NCI-H524 (cell line): ENCODE measurements around the gene SELENOI.
"Not testable (repeated sequence)": the region's sequence is repeated elsewhere in the genome, so short reads cannot be mapped to it uniquely, and the experiment has no call there.

Experiments used
- DNase-seq, 2 experiments: peaks; one replicate each; lab custom pipeline; 2025; lab: John Stamatoyannopoulos, UW

The SELENOI gene

GRCh38 chr2:26359886-26360473 lies 14.0 kb downstream of the SELENOI start:
- DNase-seq, result no peak

GRCh38 chr2:26363323-26363722 lies 17.4 kb downstream of the SELENOI start:
- DNase-seq, result no peak

- no peak for DNase-seq
These were observed 18.0 kb downstream of the SELENOI start for GRCh38 chr2:26363958-26364357.

DNA sequence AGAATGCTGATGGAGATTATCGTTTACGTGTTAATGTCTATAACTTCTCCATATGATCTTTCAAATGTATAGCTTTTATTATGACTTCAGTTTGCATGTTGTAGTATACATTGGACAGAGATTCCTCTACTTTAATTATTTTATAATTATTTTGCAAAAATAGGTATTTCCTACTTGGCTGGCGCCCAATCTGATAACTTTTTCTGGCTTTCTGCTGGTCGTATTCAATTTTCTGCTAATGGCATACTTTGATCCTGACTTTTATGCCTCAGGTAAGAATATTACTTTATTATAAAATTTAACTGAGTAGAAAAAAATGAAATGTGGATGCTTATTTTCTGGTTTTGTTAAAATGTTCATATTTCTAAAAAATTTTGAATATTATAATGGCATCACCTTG lies 18.7 kb downstream of the SELENOI start:
- no peak for DNase-seq

DNA sequence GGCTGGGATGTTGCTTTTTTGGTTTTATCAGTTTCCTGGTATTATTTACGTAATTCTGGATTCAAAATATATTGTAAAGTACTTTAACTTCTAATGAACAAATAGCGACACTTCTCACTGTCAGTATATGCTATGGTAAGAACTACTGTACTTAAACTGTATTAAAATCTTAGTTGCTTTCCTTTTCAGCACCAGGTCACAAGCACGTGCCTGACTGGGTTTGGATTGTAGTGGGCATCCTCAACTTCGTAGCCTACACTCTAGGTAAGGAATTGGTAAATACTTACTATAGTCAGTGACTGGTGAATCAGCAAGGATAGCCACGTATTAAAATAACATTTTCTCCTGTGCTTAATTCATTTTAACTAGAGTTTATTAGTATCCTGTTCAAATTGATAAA lies 21.0 kb downstream of the SELENOI start:
- DNase-seq, result no peak

GRCh38 chr2:26369664-26370063 lies 23.7 kb downstream of the SELENOI start:
- not testable (repeated sequence) for DNase-seq

DNA sequence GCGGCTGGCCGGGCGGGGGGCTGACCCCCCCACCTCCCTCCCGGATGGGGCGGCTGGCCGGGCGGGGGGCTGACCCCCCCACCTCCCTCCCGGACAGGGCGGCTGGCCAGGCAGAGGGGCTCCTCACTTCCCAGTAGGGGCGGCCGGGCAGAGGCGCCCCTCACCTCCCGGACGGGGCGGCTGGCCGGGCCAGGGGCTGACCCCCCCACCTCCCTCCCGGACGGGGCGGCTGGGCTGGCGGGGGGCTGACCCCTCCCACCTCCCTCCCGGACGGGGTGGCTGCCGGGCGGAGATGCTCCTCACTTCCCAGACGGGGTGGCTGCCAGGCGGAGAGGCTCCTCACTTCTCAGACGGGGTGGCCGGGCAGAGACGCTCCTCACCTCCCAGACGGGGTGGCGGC lies 25.0 kb downstream of the SELENOI start:
- DNase-seq, result not testable (repeated sequence)

- no peak for DNase-seq
These were observed 30.9 kb downstream of the SELENOI start for GRCh38 chr2:26376799-26377198.

DNA sequence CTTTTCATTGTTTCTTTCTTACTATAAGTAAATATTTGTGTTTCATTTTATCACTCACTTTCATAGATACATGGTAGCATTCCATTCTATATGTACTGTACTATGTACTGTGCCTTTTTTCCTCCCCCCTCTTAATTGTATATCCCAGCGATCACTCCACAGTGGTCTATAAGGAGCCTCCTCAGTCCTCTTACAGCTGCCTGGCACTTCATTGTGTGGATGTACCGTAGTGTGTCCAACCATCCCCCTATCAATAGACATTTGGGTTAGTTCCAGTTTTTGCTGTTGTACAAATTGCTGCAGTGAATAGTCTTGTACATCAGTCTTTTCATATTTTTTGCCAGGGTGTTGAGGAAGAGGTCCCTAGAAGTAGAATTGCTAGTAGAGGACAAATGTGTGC lies 34.3 kb downstream of the SELENOI start:
- no peak for DNase-seq

DNA sequence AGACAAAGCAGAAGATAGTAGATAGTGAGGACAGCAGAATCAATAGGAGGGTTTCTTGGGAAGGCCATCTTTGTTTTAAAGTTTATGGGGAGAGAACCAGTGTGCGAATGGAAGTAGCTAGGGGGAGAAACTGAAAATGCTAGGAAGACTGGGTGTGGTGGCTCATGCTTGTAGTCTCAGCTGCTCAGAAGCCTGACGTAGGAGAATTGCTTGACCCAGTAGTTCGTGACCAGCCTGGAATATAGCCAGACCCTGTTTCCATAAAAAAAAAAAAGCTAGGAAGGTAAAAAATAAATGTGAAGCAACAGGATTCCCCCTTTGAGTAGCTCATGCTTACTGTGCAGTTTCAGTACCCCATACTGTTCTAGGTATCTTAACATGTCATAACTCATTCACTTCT lies 36.6 kb downstream of the SELENOI start:
- no peak for DNase-seq

DNA sequence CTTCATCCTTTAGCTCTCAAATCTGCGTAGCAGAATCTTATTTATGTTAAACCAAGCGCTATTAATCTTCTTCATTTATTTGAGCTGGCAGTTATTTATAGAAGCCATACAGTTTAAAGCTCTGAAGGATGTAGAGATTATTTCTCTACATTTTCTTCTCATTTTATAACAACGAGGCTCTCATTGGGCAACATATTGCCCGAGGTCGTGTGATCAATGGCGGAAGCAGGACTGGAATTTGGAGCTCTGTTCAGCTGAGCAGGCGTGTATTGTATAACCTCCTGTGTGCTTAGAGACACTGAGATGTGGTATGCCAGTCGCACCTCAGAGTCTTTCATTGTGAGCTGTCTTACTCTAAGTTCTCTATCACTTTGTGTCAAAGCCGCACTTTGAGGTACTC lies 38.2 kb downstream of the SELENOI start:
- DNase-seq, result no peak

DNA sequence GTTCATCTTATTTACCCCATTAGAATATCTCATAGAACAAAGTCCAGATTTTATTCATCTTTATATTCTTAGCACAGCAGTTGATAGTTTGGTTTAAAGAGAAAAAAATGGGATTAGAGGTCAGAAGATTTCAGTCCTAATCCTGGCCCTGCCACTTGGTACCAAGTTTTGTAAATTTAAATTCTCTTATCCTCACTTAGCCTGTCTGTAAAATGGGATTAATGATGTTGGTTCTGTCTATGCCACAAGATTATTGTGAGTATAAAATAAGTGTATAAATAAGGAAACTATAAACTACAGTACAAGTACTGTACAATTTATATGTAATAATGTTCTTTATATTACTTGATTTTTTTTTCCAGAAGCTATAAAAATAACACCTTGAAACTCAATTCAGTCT lies 38.7 kb downstream of the SELENOI start:
- no peak for DNase-seq

- DNase-seq, result no peak
These were observed 41.2 kb downstream of the SELENOI start for GRCh38 chr2:26387189-26387588.

- DNase-seq, result no peak
These were observed 48.8 kb downstream of the SELENOI start for GRCh38 chr2:26394694-26395093.

DNA sequence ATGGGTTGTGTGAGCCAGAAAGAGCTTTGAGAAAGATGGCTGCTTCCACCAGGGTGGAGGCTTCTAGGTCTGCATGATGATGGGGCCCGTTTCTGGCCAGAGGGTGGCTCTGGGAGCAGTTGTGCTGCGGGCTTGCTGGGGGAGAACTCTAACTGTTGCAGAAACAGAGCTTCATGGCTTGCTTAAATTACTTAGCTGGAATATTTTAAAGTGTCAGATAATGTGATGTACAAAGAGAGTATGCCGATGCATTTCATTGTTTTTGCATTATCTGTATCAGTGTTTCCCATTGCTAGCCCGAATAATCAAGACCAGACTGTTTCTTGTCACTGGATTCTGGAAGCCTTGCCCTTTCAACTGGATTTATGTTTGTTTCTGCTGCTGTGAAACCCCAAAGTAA lies 49.5 kb downstream of the SELENOI start:
- DNase-seq, result no peak

DNA sequence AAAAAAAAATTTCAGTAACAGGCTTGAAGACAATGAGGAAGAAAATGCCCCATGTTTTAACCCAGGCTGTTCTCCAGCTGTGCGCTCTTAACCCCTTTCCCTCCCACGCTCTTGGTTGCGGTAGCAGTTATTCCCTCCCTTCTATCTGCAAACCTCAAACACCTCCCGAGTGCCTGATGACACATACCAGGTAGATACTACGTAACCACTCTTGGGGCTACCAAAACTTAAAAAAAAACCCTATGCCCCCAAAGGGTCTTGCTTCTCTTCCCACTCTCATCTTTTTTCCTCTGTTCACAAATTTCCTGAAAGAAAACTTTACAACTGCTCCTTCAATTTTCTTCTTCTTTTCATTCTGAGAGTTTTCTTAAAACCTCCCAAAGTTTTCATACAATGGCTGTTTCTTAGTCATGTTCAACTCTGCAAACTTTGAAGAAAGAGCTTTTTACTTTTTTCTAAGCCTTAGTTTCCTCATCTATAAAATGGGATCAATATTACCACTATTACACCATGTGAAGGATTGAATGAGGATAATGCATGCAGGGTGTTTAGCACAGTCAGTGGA lies 50.9 kb downstream of the SELENOI start:
- no peak for DNase-seq

DNA sequence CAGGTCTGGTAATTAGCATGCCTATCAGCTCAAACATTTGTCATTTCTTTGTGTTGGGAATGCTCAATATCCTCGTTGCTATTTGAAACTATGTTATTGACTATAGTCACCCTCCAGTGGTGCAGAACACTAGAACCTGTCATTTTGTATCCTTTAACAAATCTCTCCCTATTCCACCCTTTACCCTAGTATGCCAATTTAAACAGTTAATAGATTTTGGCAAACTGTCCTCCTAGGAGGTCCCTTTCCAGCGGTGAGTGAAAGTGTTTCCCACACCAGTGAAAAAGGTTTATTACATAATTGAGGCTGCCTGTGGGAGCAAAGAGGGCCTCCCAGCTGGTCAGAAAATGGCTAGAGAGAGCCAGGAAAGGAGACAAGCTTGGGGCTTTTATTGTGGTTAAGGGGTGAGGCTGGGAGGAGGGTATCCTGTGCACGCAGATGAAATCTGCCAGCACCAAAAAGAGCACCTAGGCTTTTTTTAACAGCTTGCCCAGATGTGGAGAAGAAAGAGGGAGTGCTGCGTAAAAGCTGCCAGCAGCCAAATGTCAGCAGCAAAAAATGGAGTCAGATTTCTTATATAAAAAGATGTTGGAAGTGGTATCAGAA lies 53.9 kb downstream of the SELENOI start:
- DNase-seq, result no peak

DNA sequence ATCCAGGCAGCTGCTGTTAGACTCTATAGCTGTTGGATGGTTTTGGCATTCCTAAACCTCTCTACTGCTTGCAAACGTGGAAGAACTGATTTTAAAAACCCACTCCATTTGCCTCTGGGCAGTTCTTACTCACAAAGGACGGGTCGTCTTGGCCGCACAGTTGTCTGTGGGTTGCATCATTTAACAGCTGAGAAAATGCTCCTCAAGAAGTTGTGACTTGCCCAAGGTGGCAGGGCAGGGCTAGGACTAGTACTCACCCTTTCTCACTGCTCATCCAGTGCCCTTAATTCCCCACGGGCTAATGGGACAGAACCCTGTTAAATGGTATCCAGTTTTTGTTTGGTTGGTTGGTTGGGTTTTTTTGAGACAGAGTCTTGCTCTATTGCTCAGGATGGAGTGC lies 54.8 kb downstream of the SELENOI start:
- DNase-seq, result no peak

DNA sequence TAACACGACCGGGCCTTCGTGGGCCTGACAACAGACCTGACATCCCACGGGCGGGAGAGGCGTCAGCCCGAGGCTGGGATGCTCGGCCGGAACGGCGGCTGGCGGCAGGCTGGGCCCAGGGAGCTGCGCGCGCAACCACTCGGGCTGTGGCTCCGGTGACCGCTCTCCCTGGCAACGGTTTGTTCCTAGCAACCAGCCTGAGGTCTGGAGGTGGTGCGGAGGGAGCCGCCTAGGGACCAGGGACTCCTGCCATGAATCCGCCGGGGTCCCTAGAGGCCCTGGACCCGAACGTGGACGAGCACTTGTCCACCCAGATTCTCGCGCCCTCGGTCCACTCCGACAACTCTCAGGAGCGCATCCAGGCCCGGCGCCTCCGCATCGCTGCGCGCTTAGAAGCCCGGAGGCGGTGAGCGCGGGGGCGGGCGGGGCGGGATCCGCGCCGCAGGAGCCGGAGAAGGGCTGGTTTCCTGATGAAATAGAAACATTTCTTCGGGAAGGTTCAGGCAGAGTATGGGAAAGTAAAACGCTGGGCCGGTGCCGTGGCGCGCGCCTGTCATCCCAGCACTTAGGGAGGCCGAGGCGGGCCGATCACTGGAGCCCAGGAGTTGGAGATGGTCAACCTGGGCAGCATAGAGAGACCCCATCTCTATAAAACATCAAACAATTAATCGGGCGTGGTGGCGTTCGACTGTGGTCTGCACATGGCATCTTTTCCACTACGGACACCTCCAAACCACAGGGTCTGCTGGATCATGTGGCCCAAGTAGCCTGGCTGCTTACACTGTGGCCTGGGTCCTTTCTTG lies 56.0 kb downstream of the SELENOI start, which contains the start of gene DRC1:
Gene DRC1, plus strand, starts transcription at position 182 of the 803 bp plus-strand sequence. Its CDS starts 70 bp downstream, at position 252.
- DNase-seq, result peak; percentile 70 to 79

GRCh38 chr2:26407526-26407925 lies 61.6 kb downstream of the SELENOI start:
- DNase-seq, result no peak

DNA sequence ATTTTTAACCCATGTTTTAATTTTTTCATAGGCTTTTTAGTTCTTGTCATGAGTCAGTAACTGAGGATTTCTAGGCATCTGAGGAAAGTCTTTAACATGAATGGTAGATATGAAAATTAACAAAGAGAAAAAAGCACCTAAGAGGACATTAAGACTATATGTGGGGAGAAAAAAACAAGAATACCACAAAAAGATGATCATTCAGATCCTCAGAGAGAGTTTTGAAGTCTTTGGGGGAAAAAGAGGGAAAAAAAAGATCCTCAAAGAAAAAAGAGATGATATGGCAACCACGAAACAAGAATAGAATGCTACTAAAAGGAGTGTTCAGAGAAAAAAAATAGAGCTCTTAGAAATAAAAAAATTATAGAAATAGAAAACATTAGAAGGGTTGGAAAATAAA lies 63.8 kb downstream of the SELENOI start:
- no peak for DNase-seq

DNA sequence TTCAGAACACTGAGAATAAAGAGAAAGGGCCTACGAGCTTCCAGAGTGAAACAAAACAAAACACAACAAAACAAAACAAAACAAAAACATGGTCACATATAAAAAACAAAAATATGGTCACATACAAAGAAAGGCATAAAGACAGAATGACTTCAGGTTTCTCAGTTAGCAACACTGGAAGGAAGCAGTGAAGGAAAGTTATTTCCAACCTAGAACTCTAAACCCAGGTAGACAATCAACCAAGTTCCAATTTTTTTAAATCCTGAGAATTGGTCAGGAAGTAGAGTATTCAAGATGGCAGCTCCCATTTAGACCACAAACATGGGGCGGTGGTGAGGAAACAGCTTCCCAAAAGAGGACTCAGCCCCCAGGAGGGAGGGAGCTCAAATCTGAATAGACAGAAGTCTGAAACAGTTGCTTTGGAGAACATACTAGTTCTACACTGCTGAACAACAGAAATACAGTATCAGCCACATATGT lies 64.9 kb downstream of the SELENOI start:
- no peak for DNase-seq

DNA sequence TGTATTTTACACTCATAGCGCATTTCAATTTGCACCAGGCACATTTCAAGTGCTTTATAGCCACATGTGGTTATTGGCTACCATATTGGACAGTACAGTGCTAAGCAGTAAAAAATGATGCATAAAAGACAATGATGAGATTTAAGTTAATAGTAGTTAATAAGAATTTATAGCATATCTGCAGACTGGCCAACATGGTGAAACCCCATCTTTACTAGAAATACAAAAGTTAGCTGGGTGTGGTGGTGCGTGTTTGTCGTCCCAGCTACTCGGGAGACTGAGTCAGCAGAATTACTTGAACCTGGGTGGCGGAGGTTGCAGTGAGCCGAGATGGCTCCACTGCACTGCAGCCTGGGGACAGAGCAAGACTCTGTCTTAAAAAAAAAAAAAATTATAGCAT lies 65.5 kb downstream of the SELENOI start:
- no peak for DNase-seq
